IPS-15b (cell line): ENCODE results near the gene DMKN.

ENCODE experiments used
- H3K27me3 ChIP-seq: one replicate; pipeline ENCODE4 v1.6.1; 2013; ENCODE audit warnings: low read length; ENCODE audit not compliant: control insufficient read depth, insufficient read depth
- H3K36me3 ChIP-seq: one replicate; pipeline ENCODE4 v1.6.1; 2013; ENCODE audit warnings: low read length; ENCODE audit not compliant: control insufficient read depth, insufficient read depth
- H3K4me1 ChIP-seq: one replicate; pipeline ENCODE4 v1.6.1; 2013; ENCODE audit warnings: mild to moderate bottlenecking, low read length; ENCODE audit not compliant: control insufficient read depth, insufficient read depth
- H3K4me3 ChIP-seq: one replicate; pipeline ENCODE4 v1.5.1; 2013; ENCODE audit warnings: low read depth, low read length
- H3K9ac ChIP-seq: one replicate; pipeline ENCODE4 v1.6.1; 2013; ENCODE audit warnings: low read depth, mild to moderate bottlenecking, low read length
- H3K9me3 ChIP-seq: one replicate; pipeline ENCODE4 v1.6.1; 2013; ENCODE audit warnings: mild to moderate bottlenecking, low read length; ENCODE audit not compliant: control insufficient read depth, insufficient read depth

DMKN gene

DNA sequence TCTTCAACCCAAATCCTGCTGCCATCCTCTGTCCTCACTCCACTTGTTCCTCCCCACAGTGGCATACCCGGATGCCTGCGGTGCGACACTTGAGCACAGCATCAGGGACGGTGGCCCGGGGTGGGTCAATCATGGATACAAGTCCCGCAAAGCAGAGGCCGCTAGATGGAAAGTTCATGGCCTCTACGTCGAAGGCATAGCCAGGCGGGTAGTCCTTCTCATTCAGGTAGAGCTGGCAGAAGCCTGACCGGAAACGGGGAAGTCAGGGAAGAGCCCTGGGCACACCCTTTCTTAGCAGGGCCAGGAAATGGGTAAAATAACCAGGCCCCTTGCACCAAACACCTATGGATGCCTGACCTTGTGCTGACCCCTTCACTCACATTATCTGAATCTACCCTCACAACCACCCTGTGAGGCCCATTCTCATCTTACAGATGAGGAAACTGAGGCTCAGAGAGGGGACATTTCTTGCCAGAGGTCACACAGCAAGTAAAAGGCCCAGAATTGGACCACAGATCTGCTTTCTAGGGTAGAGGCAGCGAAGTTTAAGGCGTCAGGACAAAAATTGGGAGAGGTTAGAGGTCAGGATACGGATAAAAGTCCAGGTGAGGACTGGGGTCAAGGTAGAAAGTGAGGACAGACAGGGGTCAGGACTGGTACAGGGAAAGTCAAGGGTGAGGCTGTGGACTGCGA, 43.5 kb upstream of the DMKN start:
- Histone ChIP-seq H3K27me3 (peaks cover 39% of the 10 kb centered on the region), H3K9ac (peak overlapping the region; percentile 8), H3K9me3 (no peaks in the 10 kb centered on the region), H3K36me3 (no peaks in the 10 kb centered on the region), H3K4me1 (peaks cover 3% of the 10 kb centered on the region), H3K4me3 (peak overlapping the region; percentile 45)

DNA sequence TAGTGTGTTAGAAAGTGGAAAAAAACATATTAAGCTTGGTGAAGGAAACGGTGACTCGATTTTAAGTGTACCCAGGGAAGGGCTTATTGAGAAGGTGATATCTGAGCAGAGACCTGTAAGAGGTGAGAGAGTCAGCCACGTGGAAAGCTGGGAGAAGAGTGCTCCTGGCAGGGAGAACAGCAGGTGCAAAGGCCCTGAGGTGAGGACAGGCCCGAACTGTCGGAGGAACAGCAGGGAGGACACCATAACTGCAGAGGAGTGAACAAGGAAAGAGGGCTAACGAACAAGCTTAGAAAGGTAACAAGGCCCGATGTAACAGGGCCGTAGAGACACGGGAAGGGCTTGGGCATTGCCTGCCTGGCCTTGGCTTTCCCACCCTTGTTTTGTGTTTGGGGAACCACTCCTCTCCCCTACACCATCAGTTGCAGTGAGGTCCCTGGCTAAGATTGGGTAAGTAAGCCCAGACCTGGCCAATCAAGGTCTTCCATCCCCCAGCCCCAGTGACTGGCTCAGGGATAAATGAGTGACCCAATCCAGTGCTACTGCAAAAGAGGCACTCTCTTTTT, 42.7 kb upstream of the DMKN start:
- Histone ChIP-seq H3K4me1 (peaks cover 3% of the 10 kb centered on the region), H3K9me3 (no peaks in the 10 kb centered on the region), H3K27me3 (peaks cover 36% of the 10 kb centered on the region), H3K9ac (no peak overlapping the region), H3K4me3 (no peak overlapping the region), H3K36me3 (peaks cover 3% of the 10 kb centered on the region)

DNA sequence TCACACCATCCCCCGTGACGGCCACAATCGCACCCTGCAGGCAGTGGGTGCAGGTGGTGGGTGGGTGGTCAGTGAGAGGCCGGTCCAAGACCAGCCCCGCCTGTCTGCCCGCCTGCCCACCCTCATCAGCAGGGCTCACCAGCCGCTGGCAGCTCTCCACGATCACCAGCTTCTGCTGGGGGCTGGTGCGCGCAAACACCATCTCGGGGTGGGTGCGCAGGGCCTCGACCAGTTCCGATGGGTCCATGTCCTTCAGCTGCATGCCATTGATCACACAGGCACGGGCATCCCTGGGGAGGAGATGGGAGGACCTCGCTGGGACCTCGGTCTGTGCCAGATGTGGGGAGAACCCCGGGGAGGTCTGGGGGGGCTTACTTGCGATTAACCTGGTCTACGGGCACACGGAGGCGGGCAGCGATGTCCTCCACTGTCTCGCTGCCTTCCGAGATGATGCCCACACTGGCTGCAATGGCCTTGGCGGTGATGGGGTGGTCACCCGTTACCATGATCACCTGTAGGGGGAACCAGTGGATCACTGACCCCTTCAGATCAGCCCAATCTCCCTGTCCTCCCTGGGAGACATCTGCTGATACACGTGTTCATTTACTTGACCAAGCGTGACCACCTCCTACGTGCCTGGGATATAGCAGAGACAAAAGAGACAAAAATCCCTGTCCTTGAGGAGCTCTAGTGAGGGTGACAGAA, 42.0 kb upstream of the DMKN start:
- Histone ChIP-seq H3K4me3 (no peak overlapping the region), H3K9me3 (no peaks in the 10 kb centered on the region), H3K9ac (no peak overlapping the region), H3K4me1 (peaks cover 3% of the 10 kb centered on the region), H3K36me3 (peaks cover 3% of the 10 kb centered on the region), H3K27me3 (peaks cover 34% of the 10 kb centered on the region)

DNA sequence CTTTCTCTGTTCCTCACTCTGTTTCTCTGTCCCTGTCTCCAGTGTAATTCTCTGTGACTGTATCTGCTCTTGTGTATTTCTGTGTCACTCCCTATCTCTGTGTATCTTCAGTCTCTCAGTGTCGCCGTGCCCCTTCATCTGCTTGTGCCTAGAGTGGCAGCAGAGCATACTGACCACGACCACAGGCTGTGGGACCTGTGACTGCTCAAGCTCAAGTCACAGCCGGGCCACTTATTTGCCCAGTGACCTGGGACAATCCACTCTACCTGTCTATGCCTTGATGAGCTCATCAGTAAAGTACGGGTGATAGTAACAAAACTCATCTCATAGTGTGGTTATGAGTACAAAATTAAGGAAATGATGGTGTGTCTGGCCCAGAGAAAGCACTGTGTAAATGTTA, 40.6 kb upstream of the DMKN start:
- Histone ChIP-seq H3K4me3 (no peak overlapping the region), H3K9ac (no peak overlapping the region), H3K4me1 (peaks cover 3% of the 10 kb centered on the region), H3K27me3 (peaks cover 23% of the 10 kb centered on the region), H3K36me3 (peaks cover 7% of the 10 kb centered on the region), H3K9me3 (no peaks in the 10 kb centered on the region)

DNA sequence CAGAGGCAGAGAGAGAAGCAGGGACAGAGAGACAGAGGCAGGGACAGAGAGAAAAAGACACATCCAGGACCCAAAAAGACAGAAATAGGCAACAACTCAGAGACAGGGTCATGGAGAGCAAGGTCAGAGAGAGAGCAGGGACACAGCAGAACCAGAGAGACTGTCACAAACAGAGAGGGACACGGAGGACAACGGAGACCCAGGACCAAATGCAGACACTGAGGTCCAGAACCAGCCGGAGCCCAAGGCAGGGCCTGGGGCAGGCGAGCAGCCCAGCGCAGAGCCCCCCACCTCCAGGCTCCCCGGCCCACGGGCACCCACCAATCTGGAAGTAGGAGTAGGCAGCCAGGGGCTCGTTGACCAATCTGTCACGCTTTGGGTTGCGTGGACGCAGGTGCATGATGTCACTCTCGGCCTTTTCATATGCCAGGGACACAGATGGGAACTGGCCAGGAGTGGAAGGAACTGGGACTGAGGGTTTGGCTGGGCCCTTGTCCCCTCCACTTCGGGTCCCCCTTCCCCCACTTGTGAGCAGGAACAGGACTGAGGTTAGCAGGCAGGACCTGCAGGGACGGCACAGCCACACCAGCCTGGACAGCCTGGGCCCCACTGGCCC, 40.0 kb upstream of the DMKN start:
- peaks cover 7% of the 10 kb centered on the region for H3K36me3 ChIP-seq
- peaks cover 17% of the 10 kb centered on the region for H3K27me3 ChIP-seq
- no peak overlapping the region for H3K4me3 ChIP-seq
- H3K9me3 ChIP-seq: no peaks in the 10 kb centered on the region
- H3K4me1 ChIP-seq: peaks cover 3% of the 10 kb centered on the region
- no peak overlapping the region for H3K9ac ChIP-seq

DNA sequence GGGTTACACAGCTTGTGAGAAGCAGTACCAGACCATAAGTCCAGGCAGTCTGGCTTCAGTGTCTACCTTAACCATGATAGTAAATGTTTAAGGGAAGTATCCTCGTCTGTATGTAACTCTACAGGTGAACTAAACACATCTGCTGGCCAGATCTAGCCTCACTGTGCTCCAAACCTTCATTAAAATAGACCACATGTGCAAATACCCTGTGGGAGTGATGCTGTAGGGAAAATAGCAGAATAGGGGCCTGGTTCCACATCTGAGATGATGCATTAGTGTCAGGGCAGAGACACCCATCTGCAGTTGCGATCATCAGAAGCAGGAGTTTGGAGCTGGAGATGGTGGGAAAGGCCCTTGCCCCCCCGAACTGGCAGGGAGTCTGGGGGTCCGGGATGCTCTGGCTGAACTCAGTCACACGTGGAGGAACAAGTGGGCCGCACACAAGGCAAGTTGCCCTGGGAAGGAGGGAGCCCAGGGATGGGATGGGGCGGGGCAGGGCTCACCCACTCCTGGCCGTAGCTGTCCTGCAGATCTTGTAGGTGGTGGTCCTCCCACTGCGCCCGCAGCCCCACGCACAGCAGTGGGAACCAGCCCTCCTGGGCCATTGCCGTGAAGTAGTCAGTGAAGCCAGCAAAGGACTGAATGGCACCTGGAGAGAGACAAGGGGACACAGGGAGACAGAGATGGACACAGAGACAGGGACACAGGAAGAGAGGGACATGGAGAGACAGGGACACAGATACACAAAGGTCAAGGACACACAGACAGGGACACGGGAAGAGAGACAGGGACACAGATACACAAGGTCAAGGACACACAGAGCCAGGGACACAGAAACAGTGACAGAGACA, 39.3 kb upstream of the DMKN start:
- Histone ChIP-seq H3K36me3 (peaks cover 9% of the 10 kb centered on the region), H3K4me3 (no peak overlapping the region), H3K27me3 (peaks cover 17% of the 10 kb centered on the region), H3K4me1 (peaks cover 3% of the 10 kb centered on the region), H3K9me3 (no peaks in the 10 kb centered on the region), H3K9ac (no peak overlapping the region)

DNA sequence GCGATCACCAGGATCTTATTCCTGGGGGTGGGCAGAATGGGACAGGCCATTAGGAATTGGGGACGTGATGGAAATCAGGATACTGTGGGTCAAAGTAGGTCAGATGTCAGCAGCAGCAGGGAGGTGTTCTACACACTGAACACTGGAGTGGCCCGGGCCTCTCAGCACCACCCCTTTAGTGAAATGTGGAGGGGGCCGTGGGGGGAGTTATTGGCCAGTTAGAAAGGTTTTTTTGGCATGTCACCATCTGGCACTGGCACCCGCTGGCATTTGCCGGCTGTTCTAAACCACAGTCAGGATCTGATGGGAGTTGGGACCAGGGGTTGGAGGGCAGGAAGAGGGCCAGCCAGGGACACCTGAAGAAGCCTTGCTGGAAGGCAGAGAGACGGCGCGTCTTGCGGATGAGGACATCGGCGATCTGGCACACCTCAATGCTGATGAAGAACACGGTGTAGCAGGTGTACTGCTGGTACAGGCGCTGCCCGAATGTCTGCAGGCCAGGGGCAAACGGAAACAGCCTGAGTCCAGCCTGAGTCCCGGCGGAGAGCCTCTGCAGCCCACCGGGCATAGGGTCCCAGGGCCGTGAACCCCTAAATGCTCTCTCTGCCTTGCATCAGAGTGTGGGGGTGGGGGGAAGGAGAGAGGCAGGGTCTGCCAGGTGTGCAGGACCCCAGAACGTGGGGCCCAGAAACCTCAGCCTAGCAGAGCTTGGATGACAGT, 37.8 kb upstream of the DMKN start:
- H3K4me1 ChIP-seq: peaks cover 1% of the 10 kb centered on the region
- H3K9me3 ChIP-seq: no peaks in the 10 kb centered on the region
- H3K4me3 ChIP-seq: no peak overlapping the region
- H3K27me3 ChIP-seq: peaks cover 6% of the 10 kb centered on the region
- H3K9ac ChIP-seq: no peak overlapping the region
- peaks cover 20% of the 10 kb centered on the region for H3K36me3 ChIP-seq

DNA sequence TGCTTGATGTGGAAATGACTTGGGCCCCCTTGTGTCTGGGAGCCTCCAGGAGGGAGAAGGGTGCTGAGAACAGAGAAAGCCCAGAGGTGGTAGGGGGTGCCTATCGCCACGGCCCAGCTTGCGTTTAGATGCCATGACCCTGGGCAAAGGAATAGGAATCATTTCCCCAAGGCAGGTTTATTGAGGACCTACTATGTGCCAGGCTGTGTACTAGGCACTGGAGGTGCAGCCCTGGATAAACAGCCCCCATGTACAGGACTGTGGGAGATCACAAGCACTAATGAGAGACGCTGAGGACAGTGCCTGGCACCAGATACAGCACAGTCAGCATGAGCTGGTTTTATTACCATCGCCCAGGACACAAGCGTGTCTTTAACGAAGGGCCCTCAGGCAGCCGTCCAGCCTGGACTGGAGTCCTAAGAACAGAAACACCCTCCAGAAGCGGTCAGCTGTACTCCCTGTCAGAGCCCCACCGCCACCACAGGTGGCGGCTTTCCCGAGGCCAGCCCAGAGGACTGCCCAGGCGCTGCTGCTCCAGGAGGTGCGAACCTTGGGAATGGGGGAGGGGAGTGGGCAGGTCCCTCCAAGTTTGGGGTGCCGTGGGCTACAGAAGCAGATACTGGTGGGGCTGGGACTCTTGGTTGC, 36.6 kb upstream of the DMKN start:
- no peak overlapping the region for H3K4me3 ChIP-seq
- no peaks in the 10 kb centered on the region for H3K27me3 ChIP-seq
- H3K4me1 ChIP-seq: peaks cover 3% of the 10 kb centered on the region
- no peak overlapping the region for H3K9ac ChIP-seq
- peaks cover 20% of the 10 kb centered on the region for H3K36me3 ChIP-seq
- no peaks in the 10 kb centered on the region for H3K9me3 ChIP-seq

DNA sequence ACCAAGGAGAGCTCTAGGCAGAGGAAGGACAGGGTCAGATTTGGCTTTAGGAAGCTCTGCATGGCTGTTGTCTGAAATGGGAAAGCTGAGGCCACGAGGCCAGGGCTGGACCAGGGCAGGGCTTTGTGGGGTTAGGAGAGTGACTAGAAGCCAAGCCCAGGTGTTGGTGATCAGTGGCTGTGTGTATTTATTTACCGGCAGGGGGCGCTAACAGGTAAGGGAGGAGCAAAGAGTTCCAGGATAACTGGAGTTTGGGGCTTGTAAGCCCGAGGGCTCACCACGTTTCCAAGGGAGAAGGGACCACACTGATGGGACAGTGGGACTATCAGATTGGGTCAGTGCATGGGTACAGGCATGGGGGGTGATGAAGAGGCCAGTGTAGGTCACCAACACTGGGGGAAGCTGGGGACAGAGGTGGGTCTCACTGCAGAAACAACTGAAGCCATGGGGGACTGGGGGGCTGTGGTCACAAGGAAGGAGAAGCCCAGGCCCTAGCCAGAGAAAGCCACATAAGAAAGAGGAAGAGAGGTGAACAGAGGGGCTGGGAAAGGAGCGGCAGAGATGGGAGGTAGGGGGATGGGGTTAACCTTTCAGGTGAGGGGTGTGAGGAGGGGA, 35.8 kb upstream of the DMKN start:
- Histone ChIP-seq H3K9ac (no peak overlapping the region), H3K27me3 (no peaks in the 10 kb centered on the region), H3K4me3 (no peak overlapping the region), H3K36me3 (peaks cover 20% of the 10 kb centered on the region), H3K4me1 (peaks cover 7% of the 10 kb centered on the region), H3K9me3 (no peaks in the 10 kb centered on the region)

DNA sequence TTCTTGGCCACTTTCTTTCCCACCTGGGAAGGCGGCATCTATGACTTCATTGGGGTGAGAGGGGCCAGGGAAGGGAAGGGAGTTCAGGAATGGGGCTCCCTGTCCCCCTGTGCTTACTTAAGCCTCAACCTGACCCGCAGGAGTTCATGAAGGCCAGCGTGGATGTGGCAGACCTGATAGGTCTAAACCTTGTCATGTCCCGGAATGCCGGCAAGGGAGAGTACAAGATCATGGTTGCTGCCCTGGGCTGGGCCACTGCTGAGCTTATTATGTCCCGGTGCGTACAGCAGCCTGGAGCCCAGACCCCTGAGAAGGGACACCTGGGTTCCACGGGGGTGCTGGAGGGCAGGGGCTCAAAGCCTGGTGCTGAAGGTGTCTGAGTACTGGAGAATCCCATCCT, 33.1 kb upstream of the DMKN start:
- Histone ChIP-seq H3K9me3 (no peaks in the 10 kb centered on the region), H3K4me1 (peaks cover 8% of the 10 kb centered on the region), H3K36me3 (peaks cover 32% of the 10 kb centered on the region), H3K4me3 (peak overlapping the region; percentile 93), H3K27me3 (no peaks in the 10 kb centered on the region), H3K9ac (peak overlapping the region; percentile 37)
